Muscle layer of duodenum (tissue), 2 donors: ENCODE results near the gene MYBPH.

Experiments
- H3K27ac ChIP-seq: one replicate; pipeline ENCODE4 v1.7.0; 2013; ENCODE audit warnings: mild to moderate bottlenecking, low read length
- H3K27me3 ChIP-seq: one replicate; pipeline ENCODE4 v1.7.0; 2013; ENCODE audit warnings: low read depth, mild to moderate bottlenecking, control low read depth, low read length
- H3K36me3 ChIP-seq, 2 donors: one replicate each; pipeline ENCODE4 v1.7.0; 2013; ENCODE audit warnings: low read length in 2 of 2, control low read depth in 1 of 2, mild to moderate bottlenecking in 1 of 2; ENCODE audit not compliant: insufficient read depth in 2 of 2, control insufficient read depth in 1 of 2
- H3K4me1 ChIP-seq, 2 donors: one replicate each; pipeline ENCODE4 v1.7.0; 2013; ENCODE audit warnings: low read length in 2 of 2, mild to moderate bottlenecking in 2 of 2, control low read depth in 1 of 2, moderate library complexity in 1 of 2; ENCODE audit not compliant: insufficient read depth in 2 of 2, control insufficient read depth in 1 of 2
- H3K4me3 ChIP-seq, 2 donors: one replicate each; pipeline ENCODE4 v1.7.0; 2013; ENCODE audit warnings: low read length in 2 of 2, low read depth in 1 of 2, mild to moderate bottlenecking in 1 of 2
- H3K9me3 ChIP-seq, 2 donors: one replicate each; pipeline ENCODE4 v1.7.0; 2013; ENCODE audit warnings: low read length in 2 of 2, control low read depth in 1 of 2, mild to moderate bottlenecking in 1 of 2; ENCODE audit not compliant: control insufficient read depth in 1 of 2
- donor health status: healthy.

The MYBPH gene

GRCh38 chr1:203121186-203122015 lies 54.2 kb downstream of the MYBPH start:
- peaks cover 25% of the 10 kb centered on the region for H3K27me3 ChIP-seq
- peaks cover 0 to 9% of the 10 kb centered on the region in 2 donors for H3K4me1 ChIP-seq

GRCh38 chr1:203120325-203121153 lies 55.1 kb downstream of the MYBPH start:
- no peak overlapping the region for H3K27ac ChIP-seq
- no peaks in the 10 kb centered on the region for H3K9me3 ChIP-seq
- no peak overlapping the region for H3K4me3 ChIP-seq
- H3K36me3 ChIP-seq, result no peaks in the 10 kb centered on the region
- H3K4me1 ChIP-seq, result peaks cover 0 to 1% of the 10 kb centered on the region in 2 donors
- peaks cover 25% of the 10 kb centered on the region for H3K27me3 ChIP-seq

More at GRCh38 chr1:203121186-203122015, 54.2 kb downstream of the MYBPH start:
- H3K4me3 ChIP-seq, result no peak overlapping the region
- H3K27ac ChIP-seq, result no peak overlapping the region
- no peaks in the 10 kb centered on the region for H3K9me3 ChIP-seq
- H3K36me3 ChIP-seq, result no peaks in the 10 kb centered on the region
